Smooth muscle cell (in vitro differentiated cells): ENCODE measurements around the gene PAX9. TPM values are rescaled to one million over a fixed set of nuclear protein-coding genes. Genes with fewer than 3 reads are reported as not detected.

Experiments
- DNase-seq: peaks from one replicate; lab custom pipeline; 2025; ENCODE audit not compliant: unreplicated experiment; lab: John Stamatoyannopoulos, UW
- H2AFZ ChIP-seq: fragments of 200-600 bp; sonication (generic); 2 replicates; pipeline ENCODE4 v1.6.0; 2016; ENCODE audit warnings: antibody characterized with exemption, low read depth, mild to moderate bottlenecking
- H3F3A ChIP-seq: fragments of 200-600 bp; sonication (generic); 2 replicates; pipeline ENCODE4 v1.6.0; 2017; ENCODE audit warnings: antibody characterized with exemption, low read depth
- H3K27ac ChIP-seq: fragments of 200-600 bp; sonication (generic); 2 replicates; pipeline ENCODE4 v1.5.1; 2016; ENCODE audit warnings: low read depth, mild to moderate bottlenecking
- H3K27me3 ChIP-seq: fragments of 200-600 bp; sonication (generic); 2 replicates; pipeline ENCODE4 v1.6.1; 2016; ENCODE audit warnings: low read depth, mild to moderate bottlenecking
- H3K36me3 ChIP-seq: fragments of 200-600 bp; sonication (generic); 2 replicates; pipeline ENCODE4 v1.5.1; 2016; ENCODE audit warnings: low read depth
- H3K4me1 ChIP-seq: fragments of 200-600 bp; sonication (generic); 2 replicates; pipeline ENCODE4 v1.5.1; 2016; ENCODE audit warnings: low read depth
- H3K4me2 ChIP-seq: fragments of 200-600 bp; sonication (generic); 2 replicates; pipeline ENCODE4 v1.6.0; 2016; ENCODE audit warnings: mild to moderate bottlenecking
- H3K4me3 ChIP-seq: fragments of 200-600 bp; sonication (generic); 2 replicates; pipeline ENCODE4 v1.5.1; 2016; ENCODE audit warnings: mild to moderate bottlenecking
- H3K79me2 ChIP-seq: fragments of 200-600 bp; sonication (generic); 2 replicates; pipeline ENCODE4 v1.6.0; 2016; ENCODE audit warnings: low read depth, mild to moderate bottlenecking
- H3K9ac ChIP-seq: fragments of 200-600 bp; sonication (generic); 2 replicates; pipeline ENCODE4 v1.6.0; 2016; ENCODE audit warnings: low read depth
- H3K9me3 ChIP-seq: fragments of 200-600 bp; sonication (generic); replicated peaks from 2 replicates; pipeline ENCODE4 v1.5.1; 2016; ENCODE audit warnings: low read depth
- H4K20me1 ChIP-seq: fragments of 200-600 bp; sonication (generic); 2 replicates; pipeline ENCODE4 v1.6.0; 2016; ENCODE audit warnings: low read depth
- CTCF ChIP-seq: fragments of 200-600 bp; sonication (generic); IDR thresholded peaks from 2 replicates; pipeline ENCODE4 v1.5.1; 2017; ENCODE audit warnings: borderline replicate concordance, mild to moderate bottlenecking, antibody characterized with exemption; ENCODE audit not compliant: insufficient read depth, poor library complexity, severe bottlenecking
- WGBS: methylation state at CpG from one replicate; pipeline ENCODE4 v1.1.7; 2016; ENCODE audit warnings: low lambda C conversion rate; 5-methylcytosine and 5-hydroxymethylcytosine counted together
- polyA plus RNA-seq: library from polyadenylated mRNA; unstranded; fragments of >200 nt; fragmentation: Nextera tagmentation; extraction: Ambion mirVana; gene quantifications from 2 replicates; pipeline ENCODE4 v1.2.1, GENCODE V29; 2016
- total RNA-seq: library from RNA; depleted of rRNA; stranded (reverse); fragments of >200 nt; gene quantifications from 2 replicates; pipeline ENCODE4 v1.2.3, GENCODE V29; 2014

Gene PAX9
- total and polyA plus RNA-seq, 2 experiments from 2014 or later: not detected

GRCh38 chr14:36721877-36722276, 60.2 kb downstream of the PAX9 start:
- 78% methylated on average over 1 of the region's 1 CpG for WGBS
- H3K4me2 ChIP-seq: no peak overlapping the region
- no peaks in the 10 kb centered on the region for H4K20me1 ChIP-seq
- H3K4me3 ChIP-seq: no peak overlapping the region
- H3K9me3 ChIP-seq: no peaks in the 10 kb centered on the region
- H3K79me2 ChIP-seq: no peaks in the 10 kb centered on the region
- no peak overlapping the region for H2AFZ ChIP-seq
- no peak for DNase-seq
- H3F3A ChIP-seq: no peaks in the 10 kb centered on the region
- H3K27me3 ChIP-seq: peaks cover 8% of the 10 kb centered on the region
- no peak overlapping the region for H3K27ac ChIP-seq
- no peak for TF ChIP-seq CTCF
- no peaks in the 10 kb centered on the region for H3K4me1 ChIP-seq
- H3K9ac ChIP-seq: no peak overlapping the region
- H3K36me3 ChIP-seq: no peaks in the 10 kb centered on the region

DNA sequence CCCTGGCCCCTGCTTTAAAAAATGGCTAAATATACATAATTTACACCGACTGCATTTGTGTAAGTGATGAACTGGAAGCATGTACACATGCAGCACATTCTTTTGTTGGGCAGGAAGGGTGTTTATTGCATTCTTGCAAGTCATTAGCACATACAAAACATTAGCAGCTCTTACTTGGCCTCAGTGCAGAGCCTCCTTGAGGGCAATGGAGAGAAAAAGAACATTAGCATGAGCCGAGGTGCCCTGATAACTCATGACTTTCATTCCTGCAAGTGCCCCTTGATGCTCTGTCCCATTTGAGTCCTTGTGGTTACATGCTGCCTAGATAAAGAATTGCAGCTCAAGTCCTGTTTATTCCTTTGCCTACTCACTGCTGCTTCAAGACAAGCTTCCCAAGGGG, 61.9 kb downstream of the PAX9 start:
- H3K27ac ChIP-seq: no peak overlapping the region
- no peak overlapping the region for H3K4me3 ChIP-seq
- H3K36me3 ChIP-seq: no peaks in the 10 kb centered on the region
- H3K79me2 ChIP-seq: no peaks in the 10 kb centered on the region
- H3K4me2 ChIP-seq: no peak overlapping the region
- peaks cover 18% of the 10 kb centered on the region for H3K27me3 ChIP-seq
- no peaks in the 10 kb centered on the region for H4K20me1 ChIP-seq
- H3F3A ChIP-seq: no peaks in the 10 kb centered on the region
- no peaks in the 10 kb centered on the region for H3K4me1 ChIP-seq
- TF ChIP-seq CTCF: no peak
- WGBS: 44% methylated on average over 2 of the region's 2 CpGs
- H2AFZ ChIP-seq: no peak overlapping the region
- H3K9ac ChIP-seq: no peak overlapping the region
- DNase-seq: no peak
- no peaks in the 10 kb centered on the region for H3K9me3 ChIP-seq

- Histone ChIP-seq H3K4me1 (no peaks in the 10 kb centered on the region), H3K9me3 (no peaks in the 10 kb centered on the region), H3K4me2 (no peak overlapping the region), H2AFZ (no peak overlapping the region), H3K27ac (no peak overlapping the region), H3K36me3 (no peaks in the 10 kb centered on the region), H4K20me1 (no peaks in the 10 kb centered on the region), H3K27me3 (peaks cover 22% of the 10 kb centered on the region), H3K4me3 (no peak overlapping the region), H3K79me2 (no peaks in the 10 kb centered on the region), H3K9ac (no peak overlapping the region), H3F3A (no peaks in the 10 kb centered on the region)
- no peak for TF ChIP-seq CTCF
- no peak for DNase-seq
Measured at GRCh38 chr14:36724162-36724561, 62.5 kb downstream of the PAX9 start.

GRCh38 chr14:36726128-36726527, 64.5 kb downstream of the PAX9 start:
- Histone ChIP-seq H2AFZ (no peak overlapping the region), H3K79me2 (no peaks in the 10 kb centered on the region), H3F3A (no peaks in the 10 kb centered on the region), H3K9ac (no peak overlapping the region), H3K4me1 (no peaks in the 10 kb centered on the region), H3K27ac (no peak overlapping the region), H3K27me3 (peaks cover 22% of the 10 kb centered on the region), H3K9me3 (no peaks in the 10 kb centered on the region), H3K4me3 (no peak overlapping the region), H3K36me3 (no peaks in the 10 kb centered on the region), H3K4me2 (no peak overlapping the region), H4K20me1 (no peaks in the 10 kb centered on the region)
- WGBS: 91% methylated on average over 3 of the region's 3 CpGs
- no peak for TF ChIP-seq CTCF
- no peak for DNase-seq
